Effector memory CD4-positive, alpha-beta T cell (primary cell): ENCODE results near the gene NTSR1.
A peak's percentile ranks its signal among the peaks of the same experiment; 100 is the strongest.

Experiments
- DNase-seq, 3 donors: peaks; one replicate each; pipeline ENCODE4 v3.0.0-alpha.2; 2020
- H3K27ac ChIP-seq: 2 replicates; pipeline ENCODE4 v1.7.0; 2013; ENCODE audit warnings: mild to moderate bottlenecking, low read length, moderate library complexity; ENCODE audit not compliant: insufficient read depth, poor library complexity, severe bottlenecking
- H3K27me3 ChIP-seq: replicated peaks from 2 replicates; pipeline ENCODE4 v1.7.0; 2013; ENCODE audit warnings: mild to moderate bottlenecking, low read length; ENCODE audit not compliant: insufficient read depth, control insufficient read depth, poor library complexity, severe bottlenecking
- H3K36me3 ChIP-seq: 2 replicates; pipeline ENCODE4 v1.7.0; 2013; ENCODE audit warnings: mild to moderate bottlenecking, low read length, moderate library complexity; ENCODE audit not compliant: control insufficient read depth, insufficient read depth
- H3K4me1 ChIP-seq: 2 replicates; pipeline ENCODE4 v1.7.0; 2013; ENCODE audit warnings: low read length, mild to moderate bottlenecking; ENCODE audit not compliant: control insufficient read depth, insufficient read depth, poor library complexity, severe bottlenecking
- H3K4me3 ChIP-seq: 2 replicates; pipeline ENCODE4 v1.7.0; 2013; ENCODE audit warnings: low read length, low read depth, mild to moderate bottlenecking; ENCODE audit not compliant: insufficient read depth, poor library complexity, severe bottlenecking
- H3K9me3 ChIP-seq: 2 replicates; pipeline ENCODE4 v1.7.0; 2013; ENCODE audit warnings: mild to moderate bottlenecking, low read length, moderate library complexity; ENCODE audit not compliant: control insufficient read depth

Gene NTSR1

DNA sequence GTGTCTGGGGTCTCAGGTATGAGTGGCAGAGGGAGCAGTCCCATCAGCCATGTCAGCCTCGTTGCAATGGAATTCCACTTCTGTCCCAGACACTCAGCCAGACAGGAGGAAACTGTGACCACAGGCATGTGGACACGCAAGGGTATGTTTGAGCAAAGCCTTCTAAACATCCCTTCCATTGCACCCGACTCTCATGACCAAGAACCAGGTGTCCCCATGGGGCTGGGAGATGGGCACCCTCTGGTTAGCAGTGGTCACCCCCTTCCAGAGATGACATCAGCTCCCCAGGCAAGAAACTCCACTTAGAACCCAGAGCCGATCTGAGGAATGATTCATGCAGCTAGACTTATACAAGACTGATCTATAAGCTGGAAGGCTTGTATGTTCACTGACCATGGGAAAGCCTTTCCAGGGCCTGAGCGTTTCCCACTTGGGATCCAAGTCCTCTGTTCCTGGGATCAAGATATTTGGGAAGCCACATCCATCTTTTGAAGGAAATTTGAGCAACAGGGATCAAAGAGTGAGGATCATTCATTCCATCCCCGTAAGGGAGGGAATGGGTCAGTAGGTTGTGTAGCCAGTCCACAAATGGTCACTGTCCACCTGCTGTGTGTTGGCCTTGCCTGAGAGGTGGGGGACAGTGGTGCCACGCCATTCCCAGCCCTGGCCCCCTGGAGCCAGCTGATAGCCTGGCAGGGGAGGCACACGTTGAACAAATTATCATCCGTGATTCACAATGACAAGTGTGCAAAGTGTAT lies 83.7 kb downstream of the NTSR1 start:
- peaks cover 21% of the 10 kb centered on the region for H3K4me1 ChIP-seq
- H3K27ac ChIP-seq, result no peak overlapping the region
- H3K36me3 ChIP-seq, result no peaks in the 10 kb centered on the region
- no peaks in the 10 kb centered on the region for H3K27me3 ChIP-seq
- no peak for DNase-seq
- no peaks in the 10 kb centered on the region for H3K9me3 ChIP-seq
- no peak overlapping the region for H3K4me3 ChIP-seq

DNA sequence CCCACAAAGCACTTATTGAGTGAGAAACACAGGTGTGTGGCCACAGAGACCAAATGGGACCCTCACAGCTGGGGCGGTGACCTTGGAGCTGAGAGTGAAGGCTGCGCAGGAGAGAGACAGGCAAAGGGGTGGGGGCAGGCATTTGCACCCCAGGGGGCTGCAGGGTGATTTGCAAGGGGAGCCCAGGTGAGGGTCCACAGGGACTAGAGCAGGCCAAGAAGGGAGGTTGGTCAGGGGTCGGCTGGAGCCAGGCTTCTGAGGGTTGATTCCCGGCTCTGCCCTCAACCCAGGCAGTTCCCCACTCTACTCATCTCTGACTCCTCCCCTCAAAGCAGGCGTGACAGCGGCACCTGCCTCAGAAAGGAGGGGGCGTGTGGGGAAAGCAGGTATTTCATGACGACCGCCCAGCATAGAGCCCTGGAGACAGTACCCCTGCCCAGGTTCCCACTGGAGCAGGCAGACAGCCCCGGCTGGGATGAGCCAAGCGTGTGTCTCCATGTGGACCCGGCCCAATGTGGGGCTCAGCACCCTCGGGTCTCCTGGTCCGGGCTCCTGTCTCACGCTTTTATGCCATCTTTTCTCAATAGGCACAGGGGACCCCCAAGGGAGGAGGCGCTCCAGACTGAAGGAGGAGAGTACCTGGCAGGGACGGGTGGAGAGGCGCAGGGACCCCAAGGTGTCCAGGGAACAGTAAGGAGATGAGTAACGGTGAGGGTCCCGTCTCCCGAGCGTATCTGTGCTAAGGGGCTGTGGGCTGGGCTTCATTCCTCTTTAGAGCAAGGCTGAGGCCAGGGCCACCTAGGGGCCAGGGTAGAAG lies 84.5 kb downstream of the NTSR1 start:
- Histone ChIP-seq H3K9me3 (no peaks in the 10 kb centered on the region), H3K4me3 (peak overlapping the region; percentile 45), H3K27me3 (no peaks in the 10 kb centered on the region), H3K27ac (peak overlapping the region; percentile 77), H3K4me1 (peaks cover 24% of the 10 kb centered on the region), H3K36me3 (peaks cover under 1% of the 10 kb centered on the region)
- no peak for DNase-seq

DNA sequence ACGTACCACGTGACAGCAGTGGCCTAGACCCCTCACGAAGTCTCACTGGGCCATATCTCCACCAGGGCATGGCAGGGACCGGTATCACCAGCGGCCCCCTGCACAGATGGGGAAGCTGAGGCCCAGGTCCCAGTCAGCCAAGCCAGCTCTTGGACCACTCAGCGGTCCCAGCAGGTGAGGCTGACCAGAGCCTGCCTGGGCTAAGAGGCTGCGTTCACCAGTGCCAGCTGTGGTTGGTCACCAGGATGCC lies 85.0 kb downstream of the NTSR1 start:
- Histone ChIP-seq H3K9me3 (no peaks in the 10 kb centered on the region), H3K27me3 (no peaks in the 10 kb centered on the region), H3K27ac (peak overlapping the region; percentile 77), H3K36me3 (peaks cover 6% of the 10 kb centered on the region), H3K4me1 (peaks cover 24% of the 10 kb centered on the region), H3K4me3 (peak overlapping the region; percentile 45)
- no peak for DNase-seq

DNA sequence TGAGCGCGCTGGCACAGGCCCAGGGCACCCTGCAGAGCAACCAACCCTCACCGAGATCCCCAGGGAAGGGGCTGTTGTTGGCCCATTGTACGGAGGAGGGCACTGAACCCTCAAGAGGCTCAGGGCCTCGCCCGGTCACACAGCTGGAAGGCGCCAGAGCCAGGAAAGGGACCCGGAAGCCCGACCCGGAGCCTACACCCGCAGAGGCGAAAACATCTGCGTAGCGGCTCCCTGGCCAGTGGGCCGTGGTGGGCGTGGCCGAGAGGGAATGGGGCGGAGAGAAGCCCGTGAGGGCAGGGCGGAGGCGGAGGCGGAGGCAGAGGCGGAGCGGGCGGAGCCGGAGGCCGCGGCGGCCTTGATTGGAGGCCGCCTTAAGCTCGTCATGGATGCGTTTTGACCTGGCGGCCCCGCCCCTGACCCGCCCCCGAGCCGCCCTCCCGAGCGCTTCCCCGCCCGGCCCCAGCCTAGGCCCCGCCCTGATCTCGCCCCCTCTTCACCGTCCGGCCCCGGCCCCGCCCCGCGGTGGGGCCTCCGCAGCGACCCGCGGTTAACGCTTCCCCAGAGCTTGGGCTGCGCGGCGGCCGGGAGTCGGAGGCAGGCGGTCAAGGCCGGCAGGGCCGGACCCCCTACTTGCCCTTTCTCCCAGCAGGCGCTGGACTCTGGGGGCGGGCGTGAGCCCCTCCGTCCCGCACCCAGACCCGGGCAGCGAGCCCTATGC lies 85.5 kb downstream of the NTSR1 start:
- peak; percentile 83 to 93 (median 93) for DNase-seq
- peak overlapping the region; percentile 77 for H3K27ac ChIP-seq
- H3K4me1 ChIP-seq, result peaks cover 24% of the 10 kb centered on the region
- peak overlapping the region; percentile 72 for H3K4me3 ChIP-seq
- no peaks in the 10 kb centered on the region for H3K27me3 ChIP-seq
- H3K36me3 ChIP-seq, result peaks cover 11% of the 10 kb centered on the region
- H3K9me3 ChIP-seq, result no peaks in the 10 kb centered on the region

DNA sequence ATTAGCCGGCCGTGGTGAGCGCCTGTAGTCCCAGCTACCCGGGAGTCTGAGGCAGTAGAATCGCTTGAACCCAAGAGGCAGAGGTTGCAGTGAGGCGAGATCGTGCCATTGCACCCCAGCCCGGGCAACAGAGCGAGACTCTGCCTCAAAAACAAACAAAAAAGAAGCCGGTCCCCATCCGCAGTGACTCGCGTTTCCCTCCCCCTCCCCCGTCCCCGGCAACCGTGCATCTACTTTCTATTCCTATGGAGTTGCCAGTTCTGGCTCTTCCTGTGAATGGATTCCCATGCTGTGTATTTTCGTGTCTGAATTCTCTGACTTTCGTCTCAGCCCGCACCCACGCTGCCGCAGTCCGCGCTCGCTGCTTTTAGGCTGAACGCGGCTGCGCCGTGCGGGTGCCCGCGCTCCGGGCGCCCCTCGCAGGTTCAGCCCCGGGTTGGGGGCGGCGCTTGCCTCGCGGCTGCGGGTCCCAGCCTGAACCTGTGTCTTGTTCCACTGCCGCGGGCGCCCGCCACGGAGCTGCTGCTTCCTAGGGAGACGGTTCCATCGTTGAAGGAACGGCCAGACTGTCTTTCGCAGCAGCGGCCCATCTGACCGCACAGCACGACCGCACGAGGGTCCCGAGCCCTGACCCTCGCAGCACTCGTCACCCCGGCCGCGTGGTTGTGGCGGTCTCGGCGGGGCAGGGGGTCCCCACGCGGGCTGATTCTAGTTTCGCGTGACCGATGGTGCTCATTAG lies 86.6 kb downstream of the NTSR1 start:
- Histone ChIP-seq H3K36me3 (peaks cover 21% of the 10 kb centered on the region), H3K4me3 (peak overlapping the region; percentile 72), H3K4me1 (peaks cover 24% of the 10 kb centered on the region), H3K27me3 (no peaks in the 10 kb centered on the region), H3K9me3 (no peaks in the 10 kb centered on the region), H3K27ac (peak overlapping the region; percentile 70)
- DNase-seq, result peak; percentile 29 to 58 (median 42)

DNA sequence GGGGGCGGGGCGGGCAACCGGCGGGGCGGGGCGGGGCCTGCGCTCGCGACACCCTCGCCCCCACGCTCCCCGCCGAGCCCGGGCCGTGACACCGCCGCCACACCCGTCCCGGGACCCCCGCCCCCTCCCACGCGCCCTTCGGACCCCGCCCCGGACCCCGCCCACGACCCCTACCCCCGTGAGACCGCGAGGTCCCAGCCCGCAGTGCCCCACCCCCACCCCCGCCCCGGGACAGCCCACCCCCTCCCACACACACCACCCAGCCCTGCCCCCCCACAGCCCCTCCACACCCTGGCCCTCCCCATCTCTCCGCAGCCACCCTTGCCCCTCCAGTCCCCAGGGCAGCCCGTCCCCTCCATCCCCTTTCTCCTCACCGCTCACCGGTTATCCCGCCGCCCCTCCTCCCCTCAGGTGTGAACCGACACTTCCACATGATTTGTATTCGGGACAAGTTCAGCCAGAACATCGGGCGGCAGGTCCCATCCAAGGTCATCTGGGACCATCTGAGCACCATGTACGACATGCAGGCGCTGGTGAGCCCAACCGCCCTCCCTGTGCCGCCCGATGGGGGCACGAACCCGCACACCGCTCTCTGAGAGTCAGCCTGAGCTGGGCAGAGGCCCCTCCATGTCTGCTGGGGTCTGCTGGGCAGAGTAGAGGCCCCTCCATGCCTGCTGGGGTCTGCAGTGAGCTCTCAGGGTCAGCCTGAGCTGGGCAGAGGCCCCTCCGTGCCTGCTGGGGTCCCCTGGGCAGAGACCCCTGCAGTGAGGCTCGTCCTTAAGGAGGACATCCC lies 88.3 kb downstream of the NTSR1 start:
- Histone ChIP-seq H3K27ac (peak overlapping the region; percentile 70), H3K27me3 (no peaks in the 10 kb centered on the region), H3K36me3 (peaks cover 30% of the 10 kb centered on the region), H3K9me3 (no peaks in the 10 kb centered on the region), H3K4me1 (peaks cover 18% of the 10 kb centered on the region), H3K4me3 (peak overlapping the region; percentile 50)
- DNase-seq, result no peak

DNA sequence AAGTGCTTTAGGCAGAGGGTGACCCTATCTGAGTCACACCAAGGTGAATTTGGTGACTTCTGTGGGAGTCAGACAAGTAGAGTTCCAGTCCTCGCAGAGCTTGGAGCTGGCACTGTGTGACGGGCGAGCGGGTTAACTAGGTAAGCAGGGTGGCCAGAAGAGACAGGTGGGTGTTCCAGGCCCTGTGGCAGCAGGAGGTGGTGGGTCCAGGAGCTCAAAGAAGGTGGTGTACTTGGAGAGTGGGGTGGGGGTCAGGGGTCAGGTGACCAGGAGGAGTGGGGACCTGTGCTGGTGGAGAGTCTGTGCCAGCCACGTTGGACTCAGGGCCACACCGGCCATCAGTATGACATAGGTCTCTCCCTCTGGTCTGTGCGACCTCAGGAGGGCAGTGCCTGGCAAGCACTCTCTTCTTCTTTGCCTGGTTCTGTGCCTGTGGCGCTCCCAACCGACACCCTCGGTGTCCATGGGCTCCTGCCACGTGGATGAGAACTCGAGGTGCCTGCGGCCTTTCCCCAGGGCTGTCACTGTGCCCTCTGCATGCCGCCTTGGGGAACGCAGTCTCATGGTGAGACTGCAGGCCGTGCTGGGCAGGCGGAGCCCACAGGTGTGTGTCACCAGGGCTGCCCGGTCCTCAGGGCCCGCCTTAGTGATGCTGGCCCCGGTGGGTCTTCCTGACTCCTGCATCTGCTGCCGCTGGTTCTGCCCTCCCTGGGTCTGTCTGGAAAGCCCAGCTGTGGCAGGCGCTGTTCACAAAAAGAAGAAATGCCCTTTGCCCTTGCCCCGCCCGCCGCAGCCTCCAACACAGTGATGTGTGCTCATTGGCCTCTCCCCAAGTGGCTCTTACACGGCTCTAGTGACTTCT lies 89.3 kb downstream of the NTSR1 start:
- no peak for DNase-seq
- H3K9me3 ChIP-seq, result no peaks in the 10 kb centered on the region
- peaks cover 30% of the 10 kb centered on the region for H3K36me3 ChIP-seq
- no peaks in the 10 kb centered on the region for H3K27me3 ChIP-seq
- peaks cover 18% of the 10 kb centered on the region for H3K4me1 ChIP-seq
- H3K4me3 ChIP-seq, result no peak overlapping the region
- H3K27ac ChIP-seq, result no peak overlapping the region

DNA sequence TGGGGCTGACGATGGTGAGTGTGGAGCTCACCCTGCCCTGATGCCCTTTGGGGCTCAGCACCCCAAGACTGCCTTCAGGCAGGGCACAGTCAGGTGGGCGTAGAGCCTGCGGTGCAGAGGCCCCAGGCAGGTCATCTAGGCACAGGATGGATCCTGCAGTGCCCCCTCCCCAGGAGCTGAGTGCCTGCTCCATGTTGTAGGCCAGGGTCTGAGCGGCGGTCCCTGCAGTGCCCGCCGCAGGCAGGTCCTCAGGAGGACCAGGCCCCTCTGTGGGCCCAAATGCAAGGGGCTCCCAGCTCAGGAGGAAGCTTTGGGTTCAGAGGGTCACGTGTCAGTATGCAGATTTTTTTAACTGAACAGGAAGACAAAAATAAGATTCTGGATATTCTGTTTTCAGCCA lies 90.4 kb downstream of the NTSR1 start:
- peaks cover 13% of the 10 kb centered on the region for H3K4me1 ChIP-seq

More for the DNA sequence above, 90.4 kb downstream of the NTSR1 start:
- no peak overlapping the region for H3K27ac ChIP-seq
- no peaks in the 10 kb centered on the region for H3K9me3 ChIP-seq
- H3K4me3 ChIP-seq, result no peak overlapping the region
- peaks cover 30% of the 10 kb centered on the region for H3K36me3 ChIP-seq
- DNase-seq, result no peak
- H3K27me3 ChIP-seq, result no peaks in the 10 kb centered on the region
